Stimulated activated CD8-positive, alpha-beta memory T cell treated with anti-CD3 and anti-CD28 coated beads, Interleukin-2, amount 100 ng/mL, for 48 hours (primary cell): ENCODE measurements around the gene KLF9.

Experiments
- DNase-seq, 2 donors: peaks; one replicate each; pipeline ENCODE4 v3.0.0-alpha.2; 2020; ENCODE audit warnings: low read depth in 2 of 2

Gene KLF9

DNA sequence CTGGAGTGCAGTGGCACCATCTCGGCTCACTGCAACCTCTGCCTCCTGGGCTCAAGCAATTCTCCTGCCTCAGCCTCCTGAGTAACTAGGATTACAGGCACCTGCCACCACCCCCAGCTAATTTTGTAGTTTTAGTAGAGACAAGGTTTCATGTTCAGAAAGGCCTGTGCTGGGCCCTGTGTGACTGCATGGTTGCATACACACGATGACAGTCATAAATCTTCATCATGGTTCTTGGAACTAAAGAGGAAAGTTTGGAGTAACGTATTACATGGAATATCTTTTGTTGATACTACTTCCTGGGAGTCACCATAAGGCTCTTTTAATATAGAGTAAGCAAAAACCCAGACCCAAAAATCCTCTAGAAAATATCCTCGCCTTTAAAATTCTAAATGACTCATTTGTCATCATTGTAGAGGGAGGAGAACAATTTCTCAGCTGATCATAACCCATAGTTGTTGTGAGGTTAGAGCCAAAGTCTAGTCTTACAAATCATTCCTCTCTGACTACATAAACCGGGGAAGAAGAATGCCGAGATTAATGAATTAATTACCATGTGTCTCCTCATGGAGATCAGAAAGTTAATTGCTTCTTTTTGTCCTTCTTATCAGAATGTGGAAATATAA is 47.0 kb downstream of the KLF9 start:
- no peak for DNase-seq

DNA sequence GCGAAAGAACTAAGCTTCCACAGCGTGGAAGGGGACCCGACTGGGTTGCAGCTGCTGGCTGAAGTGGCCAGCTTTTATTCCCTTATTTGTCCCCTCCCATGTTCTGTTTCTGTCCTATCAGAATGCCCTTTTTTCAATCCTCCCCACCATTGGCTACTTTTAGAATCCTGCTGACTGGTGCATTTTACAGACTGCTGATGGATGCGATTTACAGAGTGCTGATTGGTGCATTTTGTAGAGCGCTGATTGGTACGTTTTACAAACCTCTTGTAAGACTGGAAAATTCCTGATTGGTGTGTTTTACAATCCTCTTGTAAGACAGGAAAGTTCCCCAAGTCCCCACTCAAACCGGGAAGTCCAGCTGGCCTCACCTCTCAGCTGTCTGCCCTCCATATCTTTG is 50.7 kb downstream of the KLF9 start:
- DNase-seq = no peak

DNA sequence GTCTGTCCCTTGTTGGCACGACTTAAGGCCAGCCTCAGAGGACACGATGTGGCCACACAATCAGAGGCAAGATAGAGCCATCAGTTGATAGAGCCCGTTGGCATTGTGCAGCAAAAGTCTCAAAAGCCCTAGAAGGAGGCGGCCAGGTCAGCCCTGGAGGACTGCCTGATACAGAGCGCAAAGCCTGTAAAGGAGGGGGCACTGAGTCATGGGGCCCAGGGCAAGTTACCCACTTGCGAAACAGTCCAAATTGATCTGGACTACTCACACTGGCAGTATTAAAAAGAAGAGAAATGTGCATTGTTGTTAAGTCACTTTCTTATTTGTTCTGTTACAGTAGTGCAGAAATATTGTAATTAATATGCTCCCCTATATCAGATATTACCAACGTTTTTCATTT is 51.5 kb downstream of the KLF9 start:
- DNase-seq = no peak

DNA sequence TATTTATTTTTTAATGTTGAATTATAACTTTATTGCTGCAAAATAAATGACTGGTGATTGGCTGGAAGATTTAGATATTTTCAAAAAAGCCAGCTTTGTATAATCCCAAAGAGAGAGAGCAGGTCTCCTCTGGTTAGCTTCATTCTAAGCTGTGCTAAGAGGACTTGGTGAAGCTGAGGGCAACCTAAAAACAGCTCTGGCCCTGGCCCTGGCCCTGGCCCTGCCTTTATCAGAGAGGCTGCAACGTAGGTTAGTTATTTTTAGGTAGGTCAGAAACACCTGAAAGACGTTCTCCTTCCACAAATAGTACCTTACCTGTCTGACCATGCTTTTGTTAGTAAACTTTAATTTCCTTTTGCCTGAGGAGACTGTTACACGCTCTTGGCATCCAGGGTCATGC is 58.7 kb downstream of the KLF9 start:
- no peak for DNase-seq

DNA sequence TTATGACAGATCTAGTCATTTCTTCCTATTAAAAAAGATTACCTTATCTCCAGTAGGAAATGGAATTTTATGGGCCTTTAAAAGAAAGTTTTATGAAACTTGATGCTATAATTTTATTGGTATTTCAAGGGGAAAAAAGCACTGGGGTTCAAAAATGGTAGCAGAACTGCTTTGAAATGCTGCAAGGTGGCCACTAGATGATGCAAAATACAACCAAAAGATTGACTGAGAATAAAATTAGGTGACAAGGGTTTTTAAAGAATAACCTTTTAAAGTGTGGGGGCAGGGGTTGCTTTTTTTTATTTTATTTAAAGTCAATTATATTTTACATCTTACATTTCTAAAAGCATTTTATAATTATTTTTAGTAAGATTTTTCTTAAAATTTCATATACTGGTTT is 61.7 kb downstream of the KLF9 start:
- DNase-seq = no peak

DNA sequence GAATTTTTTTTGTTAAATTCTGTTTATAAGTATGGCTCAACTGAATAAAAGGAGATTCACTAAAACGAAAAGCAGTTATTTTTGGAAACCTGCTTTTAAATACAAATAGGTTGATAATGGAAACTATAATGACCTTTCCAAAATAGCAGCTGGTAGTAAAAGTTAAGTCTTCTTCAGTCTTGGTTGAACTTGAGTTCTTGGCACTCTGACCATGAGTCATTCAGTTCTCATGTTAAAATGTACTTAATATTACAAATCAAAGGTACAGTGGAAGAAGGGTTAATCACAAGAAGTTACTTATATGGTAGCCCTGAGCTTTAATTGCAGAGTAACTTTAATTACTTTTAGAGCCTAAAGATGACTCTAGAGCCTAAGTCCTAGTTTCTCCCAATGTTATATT is 62.1 kb downstream of the KLF9 start:
- DNase-seq = no peak

DNA sequence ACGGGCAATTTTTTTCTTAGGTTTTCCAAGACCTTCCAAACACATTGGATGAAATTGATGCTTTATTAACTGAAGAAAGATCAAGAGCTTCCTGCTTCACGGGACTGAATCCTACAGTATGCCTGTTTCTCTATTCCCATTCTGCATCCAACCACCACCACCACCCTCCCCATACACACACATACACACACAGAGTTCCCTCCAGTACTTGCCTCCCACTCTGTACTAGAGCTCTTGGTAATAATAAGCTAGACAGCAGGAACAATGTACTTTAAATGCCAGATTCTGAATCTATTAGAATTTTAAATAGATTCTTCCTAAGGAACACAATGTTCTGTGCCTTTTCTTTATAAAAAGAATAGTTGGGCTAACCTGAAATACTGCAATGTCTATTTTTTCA is 67.4 kb downstream of the KLF9 start:
- DNase-seq = no peak

DNA sequence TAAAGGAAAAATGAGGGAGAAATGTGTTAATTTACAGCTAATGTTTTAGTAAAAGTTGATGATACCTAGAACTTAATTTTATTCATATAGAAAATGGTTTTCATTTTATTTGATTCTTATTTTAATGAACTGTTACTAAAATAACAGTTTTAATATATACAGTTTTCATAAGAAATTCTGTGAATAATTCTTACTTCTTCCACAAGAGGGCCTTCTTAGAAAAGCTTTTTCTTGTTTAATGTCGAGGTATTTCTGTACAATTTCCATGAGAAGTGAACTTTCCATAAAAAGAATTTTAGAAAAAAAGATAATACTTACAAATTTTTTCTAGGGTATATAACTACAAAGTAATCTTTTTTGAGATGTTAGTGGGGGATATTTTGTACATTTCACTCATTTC is 73.9 kb downstream of the KLF9 start:
- DNase-seq = no peak
